GM18873 (cell line): ENCODE data around the gene TARDBP.
"Not testable (repeated sequence)": the region's sequence is repeated elsewhere in the genome, so short reads cannot be mapped to it uniquely, and the experiment has no call there.

Experiments used
- ATAC-seq: cut with Tn5 transposase; IDR thresholded peaks from one replicate; pipeline ENCODE4 v1.9.1; 2021; ENCODE audit warnings: mild to moderate bottlenecking, moderate library complexity, moderate number of reproducible peaks; ENCODE audit not compliant: unreplicated experiment, low FRiP score

Gene TARDBP

DNA sequence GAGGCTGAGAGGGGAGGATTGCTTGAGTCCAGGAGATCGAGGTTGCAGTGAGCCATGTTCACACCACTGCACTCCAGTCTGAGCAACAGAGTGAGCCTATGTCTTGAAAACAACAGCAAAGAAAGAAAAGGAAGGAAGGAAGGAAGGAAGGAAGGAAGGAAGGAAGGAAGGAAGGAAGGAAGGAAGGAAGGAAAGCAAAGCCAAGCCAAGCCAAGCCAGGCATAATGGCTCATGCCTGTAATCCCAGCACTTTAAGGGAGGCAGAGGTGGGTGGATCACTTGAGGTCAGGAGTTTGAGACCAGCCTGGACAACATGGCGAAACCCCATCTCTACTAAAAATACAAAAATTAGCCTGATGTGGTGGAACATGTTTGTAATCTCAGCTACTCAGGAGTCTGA, 20.4 kb upstream of the TARDBP start:
- not testable (repeated sequence) for ATAC-seq

- no peak for ATAC-seq
Measured at GRCh38 chr1:10992864-10993263, 19.6 kb upstream of the TARDBP start.

DNA sequence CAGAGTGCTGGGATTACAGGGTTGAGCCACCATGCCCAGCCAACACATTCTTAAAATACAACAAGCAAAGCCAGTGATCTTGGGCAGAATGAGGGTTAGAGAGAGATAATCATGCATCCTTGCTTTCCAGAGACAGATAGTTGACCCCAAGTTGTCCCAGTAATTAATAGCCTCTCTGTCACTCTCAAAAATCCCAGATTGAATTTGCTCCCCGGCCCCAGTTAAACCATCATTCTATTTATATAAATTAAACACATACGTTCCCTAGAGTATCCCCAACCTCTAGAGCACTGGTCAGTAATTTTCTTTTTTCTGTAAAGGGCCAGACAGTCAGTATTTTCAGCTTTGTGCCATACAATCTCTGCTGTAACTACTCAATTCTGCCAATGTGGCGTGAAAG, 16.4 kb upstream of the TARDBP start:
- ATAC-seq: no peak

DNA sequence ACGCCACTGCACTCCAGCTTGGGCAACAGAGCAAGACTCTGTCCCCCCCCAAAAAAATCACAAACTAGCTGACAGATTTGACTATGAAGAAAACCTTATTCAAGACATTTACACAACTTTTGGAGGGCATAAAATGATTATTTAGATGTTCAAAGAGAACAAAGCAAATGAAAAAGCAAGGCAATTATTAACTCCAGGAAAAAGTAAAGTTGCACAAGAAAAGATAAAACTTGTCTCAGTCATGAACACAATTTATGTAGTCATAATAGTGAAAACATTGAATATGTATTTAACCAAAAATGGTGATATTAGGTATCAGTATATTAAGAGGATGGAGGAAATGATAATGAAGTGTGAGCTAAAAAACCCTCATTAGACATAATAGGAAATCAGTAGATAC, 11.9 kb upstream of the TARDBP start:
- no peak for ATAC-seq

- ATAC-seq: no peak
Measured at GRCh38 chr1:11013160-11013531, 692 bp downstream of the TARDBP start.

DNA sequence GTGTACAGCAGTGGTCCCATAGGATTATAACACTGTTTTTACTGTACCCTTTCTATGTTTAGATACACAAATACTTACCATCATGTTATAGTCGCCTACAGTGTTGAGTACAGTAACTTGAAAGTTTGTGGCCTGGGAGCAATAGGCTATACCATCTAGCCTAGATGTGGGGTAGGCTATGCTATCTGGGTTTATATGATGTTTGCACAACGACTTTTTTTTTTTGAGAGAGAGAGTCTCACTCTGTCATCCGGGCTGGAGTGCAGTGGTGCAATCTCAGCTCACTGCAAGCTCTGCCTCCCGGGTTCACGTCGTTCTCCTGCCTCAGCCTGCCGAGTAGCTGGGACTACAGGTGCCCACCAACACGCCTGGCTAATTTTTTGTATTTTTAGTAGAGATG, 6.9 kb downstream of the TARDBP start:
- ATAC-seq: not testable (repeated sequence)

- ATAC-seq: no peak
Measured at GRCh38 chr1:11019971-11020370, 7.5 kb downstream of the TARDBP start.

GRCh38 chr1:11023201-11023600, 10.7 kb downstream of the TARDBP start:
- no peak for ATAC-seq

- no peak for ATAC-seq
Measured at GRCh38 chr1:11024154-11024873, 11.9 kb downstream of the TARDBP start.

- no peak for ATAC-seq
Measured at GRCh38 chr1:11024874-11025203, 12.4 kb downstream of the TARDBP start.

GRCh38 chr1:11025618-11026017, 13.2 kb downstream of the TARDBP start:
- no peak for ATAC-seq

DNA sequence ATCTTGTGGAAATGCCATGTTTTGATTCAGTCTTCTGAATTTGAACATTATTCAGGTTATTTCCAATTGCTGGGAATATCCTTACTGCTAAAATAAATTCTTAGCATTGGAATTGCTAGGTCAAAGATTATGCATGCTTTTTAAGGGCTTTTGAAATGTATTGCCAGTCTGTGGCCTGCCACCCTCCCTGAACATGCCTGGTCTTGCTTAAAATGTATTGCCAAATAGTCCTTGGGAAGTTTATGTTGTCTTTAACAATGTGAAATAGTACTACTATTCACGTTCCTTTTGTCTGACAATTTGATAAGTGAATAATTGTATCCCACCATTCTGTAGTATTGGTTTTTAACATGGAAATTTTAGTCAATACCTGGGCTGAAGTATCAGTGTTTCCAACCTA, 13.6 kb downstream of the TARDBP start:
- ATAC-seq: no peak

- ATAC-seq: no peak
Measured at GRCh38 chr1:11026903-11027302, 14.4 kb downstream of the TARDBP start.

- ATAC-seq: no peak
Measured at GRCh38 chr1:11027316-11027715, 14.9 kb downstream of the TARDBP start.

DNA sequence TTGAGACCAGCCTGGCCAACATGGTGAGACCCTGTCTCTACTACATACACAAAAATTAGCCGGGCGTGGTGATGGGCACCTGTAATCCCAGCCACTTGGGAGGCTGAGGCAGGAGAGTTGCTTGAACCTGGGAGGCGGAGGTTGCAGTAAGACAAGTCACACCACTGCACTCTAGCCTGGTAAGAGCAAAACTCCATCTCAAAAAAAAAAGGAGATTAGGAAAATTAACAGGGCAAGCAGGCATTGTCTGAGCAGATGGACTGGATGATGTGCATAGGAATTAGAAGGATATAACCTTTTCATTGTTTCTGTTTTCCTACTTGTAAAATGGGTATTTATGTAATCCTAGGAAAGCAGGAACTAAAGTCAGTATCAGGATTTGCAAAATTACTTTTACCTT, 15.6 kb downstream of the TARDBP start:
- ATAC-seq: no peak

GRCh38 chr1:11030865-11031264, 18.4 kb downstream of the TARDBP start:
- no peak for ATAC-seq

- no peak for ATAC-seq
Measured at GRCh38 chr1:11031624-11032262, 19.3 kb downstream of the TARDBP start.

GRCh38 chr1:11037019-11037739, 24.7 kb downstream of the TARDBP start:
- ATAC-seq: not testable (repeated sequence)

DNA sequence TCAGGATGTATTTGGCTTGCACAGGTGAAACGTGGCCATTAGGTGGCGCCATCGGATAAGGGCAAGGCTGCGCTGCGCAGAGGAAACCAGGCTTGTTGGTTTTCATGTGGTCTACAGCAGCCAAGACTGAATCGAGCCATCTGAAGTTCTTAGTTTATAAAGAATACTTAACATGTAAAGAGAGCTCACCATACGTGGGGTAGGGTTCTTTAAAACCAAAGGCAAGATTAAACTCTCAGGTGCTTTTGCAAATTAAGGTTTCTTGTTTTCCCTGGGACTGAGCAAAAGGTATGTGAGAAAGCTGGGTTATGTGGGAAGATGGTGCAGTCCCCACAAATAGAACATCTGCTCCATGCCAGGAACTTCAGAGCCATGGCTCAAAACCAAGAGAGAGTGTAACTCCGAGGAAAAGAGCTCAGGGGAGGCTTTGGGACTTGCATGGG, 25.3 kb downstream of the TARDBP start:
- ATAC-seq: no peak

DNA sequence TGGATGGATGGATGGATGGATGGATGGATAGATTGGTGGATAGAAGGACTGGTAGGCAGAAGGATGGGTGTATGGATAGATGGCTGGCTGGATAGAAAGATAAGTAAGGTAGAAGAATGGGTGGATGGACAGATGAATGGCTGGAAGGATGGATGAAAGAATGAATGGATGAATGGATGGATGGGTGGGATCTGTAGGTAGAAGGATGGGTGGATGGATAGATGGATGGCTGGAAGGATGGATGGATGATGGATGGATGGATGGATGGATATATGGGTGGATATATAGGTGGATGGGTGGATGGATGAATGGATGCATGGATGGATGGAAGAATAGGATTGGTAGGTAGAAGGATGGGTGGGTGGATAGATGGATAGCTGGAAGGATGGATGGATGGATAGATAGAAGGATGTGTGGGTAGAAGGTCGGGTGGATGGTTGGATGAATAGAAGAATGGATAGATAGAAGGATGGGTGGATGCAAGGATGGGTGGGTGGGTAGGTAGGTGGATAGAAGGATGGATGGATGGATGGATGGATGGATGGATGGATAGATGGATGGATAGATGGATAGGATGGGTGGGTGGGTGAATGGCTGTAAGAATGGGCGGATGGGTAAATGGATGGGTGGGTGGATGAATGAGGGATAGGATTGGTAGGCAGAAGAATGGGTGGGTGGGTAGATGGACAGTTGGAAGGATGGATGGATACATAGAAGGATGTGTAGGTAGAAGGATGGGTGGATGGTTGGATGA, 27.1 kb downstream of the TARDBP start:
- no peak for ATAC-seq

DNA sequence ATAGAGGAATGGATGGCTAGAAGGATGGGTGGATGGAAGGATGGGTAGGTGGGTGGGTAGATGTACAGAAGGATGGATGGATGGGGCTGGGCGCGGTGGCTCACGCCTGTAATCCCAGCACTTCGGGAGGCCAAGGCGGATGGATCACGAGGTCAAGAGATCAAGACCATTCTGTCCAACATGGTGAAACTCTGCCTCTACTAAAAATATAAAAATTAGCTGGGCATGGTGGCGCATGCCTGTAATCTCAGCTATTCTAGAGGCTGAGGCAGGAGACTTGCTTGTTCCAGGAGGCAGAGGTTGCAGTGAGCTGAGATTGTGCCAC, 27.6 kb downstream of the TARDBP start:
- not testable (repeated sequence) for ATAC-seq
